HG03045 (cell line): Measurements from ENCODE around the gene LCMT2.
"Not testable (repeated sequence)": the region's sequence is repeated elsewhere in the genome, so short reads cannot be mapped to it uniquely, and the experiment has no call there.

ENCODE experiments used
- ATAC-seq: cut with Tn5 transposase; IDR thresholded peaks from one replicate; pipeline ENCODE4 v1.9.1; 2021; ENCODE audit warnings: mild to moderate bottlenecking, moderate library complexity; ENCODE audit not compliant: unreplicated experiment

Gene LCMT2

DNA sequence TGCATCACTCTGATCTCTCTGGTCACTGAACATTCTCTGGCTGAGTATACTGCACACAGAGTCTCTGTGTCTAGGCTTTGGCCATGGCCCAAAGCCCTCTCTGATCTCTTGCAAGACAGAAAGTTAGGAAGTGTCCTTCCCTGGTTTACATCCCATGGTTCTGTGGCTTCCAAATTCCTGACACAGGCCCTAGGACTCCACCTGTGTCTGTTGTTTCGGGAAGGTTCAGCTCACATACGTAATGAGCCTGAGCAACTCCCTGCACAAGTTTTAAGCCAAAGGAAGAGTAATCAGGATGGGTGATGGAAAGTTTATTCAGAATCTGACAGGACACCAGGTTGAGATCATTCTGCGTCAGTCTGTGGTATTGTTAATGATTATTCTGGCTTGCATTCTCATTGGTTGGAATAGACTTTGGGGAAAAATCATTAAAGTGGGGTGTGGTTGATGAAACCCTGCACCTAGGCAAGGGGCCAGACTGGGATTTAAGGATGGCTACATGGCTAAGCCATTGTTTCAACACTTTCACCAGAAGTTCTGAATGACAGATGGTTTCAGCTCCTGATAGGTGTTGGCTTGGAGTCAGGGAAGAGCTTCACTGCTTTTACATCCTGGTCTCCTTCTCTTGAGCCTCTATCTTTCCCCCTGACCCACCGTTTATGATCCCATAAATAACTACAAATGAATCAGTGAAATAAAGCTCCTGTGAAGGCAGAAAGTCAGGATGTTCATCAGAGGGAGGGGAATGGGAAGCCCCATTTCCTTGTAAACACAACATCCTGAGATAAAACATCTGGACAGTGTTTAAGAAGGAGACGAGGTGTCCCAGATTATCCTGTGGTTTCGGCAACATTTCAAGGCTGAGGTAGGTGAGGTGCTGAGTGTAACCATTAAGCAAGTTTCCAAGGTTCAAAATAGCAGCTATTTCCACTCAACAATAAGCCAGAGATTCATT, 14.1 kb downstream of the LCMT2 start:
- no peak for ATAC-seq

DNA sequence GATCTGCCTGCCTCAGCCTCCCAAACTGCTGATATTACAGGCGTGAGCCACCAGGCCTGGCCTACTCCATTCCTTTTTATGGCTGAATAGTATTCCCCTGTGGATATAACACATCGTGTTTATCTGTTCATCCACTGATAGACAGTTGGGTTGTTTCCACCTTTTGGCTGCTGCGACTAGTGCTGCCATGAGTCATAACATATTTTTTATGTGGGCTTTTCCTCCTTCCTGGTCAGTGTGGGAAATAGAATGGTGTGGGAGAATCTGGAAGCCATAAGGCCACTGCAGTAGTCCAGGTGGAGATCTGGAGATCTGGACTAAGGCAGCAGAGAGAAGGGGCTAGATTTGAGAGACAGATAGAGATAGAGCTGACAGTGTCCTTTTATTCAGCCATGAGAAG, 16.2 kb downstream of the LCMT2 start:
- no peak for ATAC-seq

DNA sequence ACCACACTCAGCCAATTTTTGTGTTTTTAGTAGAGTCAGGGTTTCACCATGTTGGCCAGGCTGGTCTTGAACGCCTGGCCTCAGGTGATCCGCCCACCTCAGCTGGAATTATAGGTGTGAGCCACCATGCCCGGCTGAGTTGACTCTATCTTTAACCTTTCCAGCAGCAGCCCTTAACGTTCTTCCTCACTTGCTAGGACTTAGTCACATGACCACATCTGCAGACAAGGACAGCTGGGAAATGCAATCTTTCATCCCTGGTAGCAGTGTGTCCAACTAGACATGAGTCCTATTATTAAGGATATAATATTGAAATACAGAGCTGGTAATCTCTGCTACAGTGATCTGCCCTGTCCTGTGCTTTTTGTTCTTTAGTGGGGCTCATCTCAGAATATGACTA, 18.0 kb downstream of the LCMT2 start:
- no peak for ATAC-seq

DNA sequence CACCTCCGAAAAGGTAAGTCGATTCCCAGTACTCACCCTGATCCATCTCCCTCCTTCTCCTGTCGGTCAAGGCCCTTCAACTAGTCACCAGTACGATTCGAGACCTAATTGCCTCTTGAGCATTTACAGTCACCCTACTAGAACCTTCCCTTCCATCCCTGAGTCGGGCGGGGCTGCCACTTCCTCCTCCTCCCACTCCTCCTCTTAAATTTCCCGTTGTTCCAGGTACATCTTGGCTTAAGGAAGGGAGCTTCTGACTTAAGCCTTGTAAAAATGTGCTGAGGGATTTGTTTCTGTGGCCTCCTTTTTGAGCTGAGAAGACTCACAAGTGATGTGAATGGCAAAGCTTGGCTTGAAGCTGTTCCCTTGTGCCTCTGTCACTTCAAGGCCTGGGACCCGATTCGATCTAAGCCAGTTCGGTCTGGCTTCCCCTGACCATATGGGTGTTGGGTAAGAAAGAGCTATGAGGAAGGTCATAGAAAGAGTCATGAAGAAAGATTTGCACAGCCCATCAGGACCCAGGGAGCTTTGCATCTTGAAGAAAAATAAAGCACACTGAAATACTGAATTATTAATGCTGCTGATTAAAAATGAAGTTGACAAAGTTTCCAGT, 28.1 kb downstream of the LCMT2 start, which contains the start of gene TGM7:
TSS of gene TGM7 (minus strand) at position 51 of the 613 bp plus-strand sequence.
- ATAC-seq: no peak

DNA sequence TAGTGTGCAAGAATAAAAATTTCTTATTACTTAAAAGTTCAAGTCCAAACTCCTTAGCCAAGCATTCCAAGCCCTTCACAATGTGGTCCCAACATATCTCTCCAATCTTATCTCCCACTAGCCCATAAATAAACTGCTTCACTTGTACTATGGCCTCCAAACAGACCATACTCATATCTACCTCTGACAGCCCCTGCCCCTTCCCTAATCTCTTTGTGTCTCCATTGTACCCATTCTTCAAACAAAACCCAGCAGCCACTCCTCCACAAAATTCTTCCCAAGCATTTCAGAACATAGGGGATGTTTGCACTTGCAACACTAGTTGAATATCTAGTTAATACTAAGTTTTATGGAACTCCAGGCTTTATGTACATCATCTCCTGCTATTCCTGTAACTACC, 30.5 kb downstream of the LCMT2 start:
- no peak for ATAC-seq

DNA sequence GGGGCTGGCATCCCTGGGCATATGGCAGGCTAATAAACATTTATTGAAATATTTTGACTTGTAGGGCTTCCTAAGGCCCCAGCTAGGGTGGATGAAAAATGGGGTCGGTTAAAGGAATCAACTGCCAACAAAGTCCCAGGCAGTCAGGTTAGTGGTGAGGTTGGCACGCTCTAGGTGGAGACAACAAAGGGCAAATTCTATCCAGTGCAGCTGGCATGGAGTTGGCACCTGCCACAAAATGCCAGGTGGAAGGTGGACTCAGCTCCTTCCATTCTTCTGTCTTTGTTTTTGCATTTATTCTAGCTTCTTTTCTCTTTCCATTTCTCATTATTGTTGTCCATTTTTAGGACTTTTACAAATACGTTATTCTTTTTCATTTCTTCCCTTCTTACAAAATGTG, 31.0 kb downstream of the LCMT2 start:
- no peak for ATAC-seq

DNA sequence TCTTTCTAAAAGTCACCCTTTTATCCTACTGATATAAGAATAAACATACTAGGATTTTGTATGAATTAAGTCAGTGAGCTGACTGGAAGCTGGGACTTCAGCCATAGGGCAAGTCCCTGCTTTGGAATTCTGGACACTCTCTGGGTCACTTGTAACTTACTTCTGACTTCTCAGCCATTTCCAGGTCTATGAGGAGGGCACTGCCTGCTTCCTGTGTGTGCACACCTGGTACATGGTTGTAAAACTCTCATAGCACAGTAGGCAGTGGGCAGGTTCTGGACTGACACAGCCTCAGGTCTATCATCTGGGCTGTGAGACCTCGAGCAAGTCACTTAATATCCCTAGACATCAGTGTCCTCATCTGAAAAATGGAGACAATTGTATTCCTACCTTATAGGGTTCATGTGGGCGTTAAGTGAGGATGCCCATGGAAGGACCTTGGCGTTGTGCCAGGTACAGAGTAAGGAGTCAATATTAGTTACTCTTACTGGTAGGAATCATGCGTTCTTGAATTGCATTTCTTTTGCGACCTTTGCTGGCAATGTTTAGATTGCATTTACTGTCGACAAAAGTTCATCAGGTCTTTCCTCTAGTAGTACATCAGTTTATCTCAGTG, 36.2 kb downstream of the LCMT2 start:
- no peak for ATAC-seq

DNA sequence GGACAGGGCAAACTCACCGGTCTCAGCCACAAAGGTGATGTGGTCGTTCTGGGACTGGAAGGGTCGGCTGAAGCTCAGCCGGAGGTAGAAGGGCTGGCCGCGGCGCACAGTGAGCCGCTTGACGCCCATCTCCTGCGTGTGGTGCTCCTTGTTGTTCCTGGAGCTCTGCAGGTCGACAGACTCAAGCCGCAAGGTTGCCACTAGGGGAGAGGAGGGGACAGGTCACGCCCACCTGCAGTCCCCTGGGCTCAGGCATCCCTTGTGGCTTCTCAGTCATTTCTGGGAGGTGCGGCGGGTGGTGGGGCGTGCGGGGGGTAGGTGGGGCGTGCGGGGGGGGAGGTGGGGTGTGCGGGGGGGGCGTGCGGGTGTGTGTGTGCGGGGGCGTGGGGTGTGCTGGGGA, 36.9 kb downstream of the LCMT2 start:
- no peak for ATAC-seq

DNA sequence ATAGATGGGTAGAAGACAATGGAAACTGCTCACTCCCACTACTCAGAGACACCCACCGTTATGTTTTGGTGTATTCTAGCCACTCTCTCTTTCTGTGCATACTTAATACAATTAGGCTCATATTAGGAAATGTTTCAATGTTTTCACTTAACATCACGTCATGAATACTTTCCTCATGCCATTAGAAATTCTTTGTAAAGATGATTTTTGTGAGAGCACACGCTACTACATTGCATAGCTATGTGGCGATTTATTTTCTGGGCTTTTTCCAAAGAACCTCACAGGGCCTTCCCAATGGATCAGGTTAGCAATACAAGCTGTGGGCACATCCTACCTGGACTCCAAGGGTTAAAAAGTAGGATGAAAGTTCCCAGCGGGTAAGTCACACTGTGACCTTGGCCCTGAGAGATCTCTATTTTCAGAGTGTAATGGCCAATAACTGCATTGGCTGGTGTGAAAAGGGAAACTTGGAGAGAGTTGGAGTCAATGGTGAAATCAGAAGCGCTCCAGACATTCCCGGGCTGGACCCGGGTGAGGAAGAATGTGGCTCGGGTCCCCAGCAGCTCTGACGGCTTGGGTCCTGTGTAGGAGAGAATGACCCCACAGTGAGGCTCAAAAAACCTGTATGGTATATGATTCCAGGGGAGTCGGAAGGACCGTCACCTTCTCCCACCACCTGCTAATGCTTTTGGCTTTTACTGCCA, 37.8 kb downstream of the LCMT2 start:
- ATAC-seq: no peak

DNA sequence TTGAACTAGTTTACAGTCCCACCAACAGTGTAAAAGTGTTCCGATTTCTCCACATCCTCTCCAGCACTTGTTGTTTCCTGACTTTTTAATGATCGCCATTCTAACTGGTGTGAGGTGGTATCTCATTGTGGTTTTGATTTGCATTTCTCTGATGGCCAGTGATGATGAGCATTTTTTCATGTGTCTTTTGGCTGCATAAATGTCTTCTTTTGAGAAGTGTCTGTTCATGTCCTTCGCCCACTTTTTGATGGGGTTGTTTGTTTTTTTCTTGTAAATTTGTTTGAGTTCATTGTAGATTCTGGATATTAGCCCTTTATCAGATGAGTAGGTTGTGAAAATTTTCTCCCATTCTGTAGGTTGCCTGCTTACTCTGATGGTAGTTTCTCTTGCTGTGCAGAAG, 40.7 kb downstream of the LCMT2 start:
- ATAC-seq: not testable (repeated sequence)

DNA sequence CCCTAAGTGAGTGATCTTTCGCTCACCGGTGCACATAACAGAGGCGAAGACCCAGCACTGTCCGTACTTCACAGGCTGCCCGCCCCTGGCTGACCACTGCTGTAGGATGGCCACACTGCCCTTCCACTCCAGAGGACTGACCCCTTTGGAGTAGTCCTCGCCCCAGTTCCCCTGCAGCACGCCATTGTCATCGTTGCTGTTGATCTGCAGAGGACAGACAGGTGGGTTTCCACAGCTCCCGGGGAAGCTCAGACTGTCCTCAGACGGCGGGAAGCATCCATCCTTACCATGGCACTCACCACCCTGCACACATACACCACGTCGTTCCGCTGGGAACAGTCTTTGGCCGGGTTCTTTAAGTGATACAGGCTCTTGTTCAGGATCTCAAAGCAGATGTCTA, 43.1 kb downstream of the LCMT2 start:
- ATAC-seq: no peak

DNA sequence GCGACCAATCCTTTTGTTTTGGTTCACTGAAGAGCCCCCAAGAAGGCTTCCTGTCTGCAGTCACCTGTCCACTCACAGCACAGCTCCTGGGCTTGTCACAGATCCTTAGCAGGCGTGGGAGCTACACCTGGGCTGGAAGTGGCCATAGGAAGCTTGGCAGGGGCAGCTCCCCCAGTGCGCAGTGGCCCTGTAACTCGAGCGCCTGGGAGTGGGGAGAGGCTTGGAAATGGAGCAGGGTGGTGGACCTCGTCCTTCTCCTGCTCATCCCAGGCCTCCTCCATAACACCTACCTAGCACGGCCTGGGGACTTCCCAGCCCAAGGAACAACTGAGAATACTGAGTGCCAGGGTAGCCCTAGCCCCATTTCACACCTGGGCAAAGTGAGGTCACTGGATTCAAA, 44.3 kb downstream of the LCMT2 start:
- no peak for ATAC-seq

DNA sequence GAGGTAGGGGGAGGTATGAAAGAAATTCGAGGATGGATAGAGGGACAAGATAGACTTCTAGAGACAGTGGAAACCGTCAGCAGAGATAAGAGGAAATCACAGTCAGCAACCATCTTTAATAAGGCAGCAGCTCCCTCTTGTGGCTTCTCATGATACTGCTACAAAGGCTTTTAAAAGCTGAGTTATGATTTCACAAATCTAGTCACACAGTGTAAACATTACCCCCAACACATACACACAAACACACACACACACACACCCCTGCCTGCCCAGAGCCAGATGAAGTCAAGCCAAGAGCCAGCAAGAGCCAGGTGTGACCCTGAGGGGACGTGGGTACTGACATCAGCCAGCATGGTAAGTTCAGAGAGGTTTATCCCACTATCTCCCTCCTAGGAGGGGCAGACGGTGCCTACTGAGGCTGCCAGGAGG, 44.8 kb downstream of the LCMT2 start:
- ATAC-seq: no peak

DNA sequence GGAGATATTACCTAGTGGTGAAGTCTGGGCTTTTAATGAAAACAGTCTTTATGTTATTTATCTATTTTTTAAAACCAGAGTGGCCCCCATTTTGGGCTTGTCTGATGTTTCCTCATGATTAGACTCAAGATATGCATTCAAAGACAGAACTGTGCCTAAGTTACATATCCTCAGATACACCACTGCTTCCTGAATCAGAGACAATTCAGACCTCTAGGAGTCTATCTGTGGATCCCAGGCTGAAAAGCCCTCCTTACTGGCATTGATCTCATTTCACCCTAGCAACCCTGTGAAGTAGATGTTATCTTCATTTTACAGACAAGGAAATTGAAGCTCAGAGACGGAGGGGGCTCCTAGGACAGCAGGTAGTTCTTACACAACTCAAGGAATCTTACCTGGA, 46.8 kb downstream of the LCMT2 start:
- no peak for ATAC-seq

DNA sequence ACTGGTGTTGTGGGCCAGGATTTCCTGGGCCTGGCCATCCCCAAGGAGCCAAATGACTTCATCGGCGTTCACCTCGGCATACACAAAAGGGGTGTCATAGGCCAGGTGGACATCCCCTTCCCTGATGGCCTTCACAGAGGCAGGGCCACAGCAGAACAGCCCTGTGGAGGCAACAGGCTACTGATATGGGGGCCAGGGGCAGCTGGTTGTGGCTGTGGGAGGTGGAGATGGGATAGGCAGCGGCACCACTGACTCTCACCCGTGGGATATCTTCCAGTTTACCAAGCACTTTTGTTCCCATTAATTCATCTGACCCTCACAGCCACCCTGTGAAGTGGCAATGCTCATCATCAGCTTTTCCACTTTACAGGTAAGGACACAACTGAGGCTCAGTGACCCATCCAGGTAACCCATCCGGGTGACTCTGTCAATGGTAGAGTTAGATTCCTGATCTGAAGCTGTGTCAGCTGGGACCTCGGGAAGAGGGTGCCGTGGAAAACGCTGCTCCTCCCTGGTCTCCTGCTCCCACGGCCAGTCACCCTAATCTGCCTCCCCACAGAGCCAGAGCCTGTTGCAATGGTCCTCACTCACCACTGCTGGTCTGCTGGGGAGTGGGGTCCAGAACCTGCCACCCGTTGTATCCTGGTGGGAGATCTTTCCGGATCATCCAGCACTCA, 48.3 kb downstream of the LCMT2 start:
- no peak for ATAC-seq

DNA sequence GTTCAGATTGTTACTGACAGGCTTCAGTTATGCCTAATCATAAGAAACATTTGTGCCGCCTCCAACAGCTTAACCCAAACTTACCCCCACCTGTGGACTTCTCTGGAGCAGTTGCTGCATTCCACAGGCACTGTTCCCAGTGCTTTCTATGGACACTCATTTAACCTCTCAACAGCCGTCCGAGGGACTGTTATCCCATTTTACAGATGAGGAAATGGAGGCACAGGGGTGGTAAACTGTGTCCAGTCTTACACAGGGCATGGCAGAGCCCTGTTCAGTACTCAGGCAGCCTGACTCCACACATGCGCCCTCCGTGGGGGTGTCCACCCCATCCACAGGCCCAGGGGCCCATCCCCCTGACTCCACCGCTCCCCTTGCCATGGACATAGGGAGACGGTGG, 49.4 kb downstream of the LCMT2 start:
- ATAC-seq: no peak

DNA sequence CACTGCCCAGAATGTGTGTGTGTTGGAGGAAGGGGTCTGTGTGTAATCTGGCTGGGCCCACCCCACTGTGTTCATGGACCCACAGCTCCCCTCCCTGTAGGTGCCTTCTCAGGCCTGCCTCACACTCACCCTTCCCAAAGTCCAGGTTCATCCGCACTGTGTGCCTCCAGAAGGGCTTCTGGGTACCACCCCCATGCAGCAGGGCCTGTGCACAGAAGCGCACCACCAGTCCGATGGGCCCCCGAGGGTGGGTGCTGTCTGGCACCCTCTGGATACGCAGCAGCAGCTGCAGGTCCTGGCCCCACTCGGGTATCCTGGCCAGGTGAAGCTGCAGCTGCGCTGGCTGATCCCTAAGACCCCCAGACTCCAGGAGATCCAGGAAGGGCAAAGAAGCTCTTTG, 50.9 kb downstream of the LCMT2 start:
- no peak for ATAC-seq

DNA sequence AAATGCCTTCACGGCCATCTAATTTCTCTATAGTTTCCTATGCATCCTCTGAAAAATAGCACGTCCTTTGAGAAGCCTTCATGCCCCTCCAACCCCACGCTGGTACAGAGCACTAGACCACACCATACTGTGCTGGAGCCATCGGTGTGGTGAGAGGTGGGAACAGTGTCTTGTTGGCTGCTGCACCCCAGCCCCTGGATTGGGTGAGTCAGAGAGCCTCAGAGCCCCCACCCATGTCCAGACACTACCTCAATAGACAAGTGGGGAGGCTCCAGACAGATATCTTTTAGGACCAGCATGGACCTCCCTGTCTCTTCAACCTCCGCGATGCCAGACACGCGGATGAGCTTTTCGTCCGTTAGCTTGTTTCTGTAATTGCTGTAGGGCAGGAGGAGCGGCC, 51.5 kb downstream of the LCMT2 start:
- no peak for ATAC-seq

DNA sequence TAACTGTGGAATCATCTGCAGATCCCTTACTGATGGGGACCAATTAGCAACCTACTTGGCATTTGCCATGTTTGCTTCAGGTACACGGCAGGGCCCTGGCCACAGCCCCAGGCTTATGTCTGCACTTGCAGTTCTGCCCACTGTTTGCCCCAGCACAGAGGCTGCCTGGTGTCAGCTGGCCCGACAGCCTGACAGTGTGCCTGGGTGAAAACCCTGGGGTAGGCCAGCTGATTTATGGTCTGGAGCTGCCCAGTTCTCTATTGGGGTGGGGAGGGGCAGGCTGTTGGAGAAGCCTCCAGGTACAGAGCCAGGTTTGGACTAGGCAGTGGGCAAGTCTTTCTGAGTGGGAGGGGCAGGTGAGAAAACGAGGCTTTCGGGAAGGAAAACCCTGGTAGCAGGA, 52.5 kb downstream of the LCMT2 start:
- ATAC-seq: no peak

DNA sequence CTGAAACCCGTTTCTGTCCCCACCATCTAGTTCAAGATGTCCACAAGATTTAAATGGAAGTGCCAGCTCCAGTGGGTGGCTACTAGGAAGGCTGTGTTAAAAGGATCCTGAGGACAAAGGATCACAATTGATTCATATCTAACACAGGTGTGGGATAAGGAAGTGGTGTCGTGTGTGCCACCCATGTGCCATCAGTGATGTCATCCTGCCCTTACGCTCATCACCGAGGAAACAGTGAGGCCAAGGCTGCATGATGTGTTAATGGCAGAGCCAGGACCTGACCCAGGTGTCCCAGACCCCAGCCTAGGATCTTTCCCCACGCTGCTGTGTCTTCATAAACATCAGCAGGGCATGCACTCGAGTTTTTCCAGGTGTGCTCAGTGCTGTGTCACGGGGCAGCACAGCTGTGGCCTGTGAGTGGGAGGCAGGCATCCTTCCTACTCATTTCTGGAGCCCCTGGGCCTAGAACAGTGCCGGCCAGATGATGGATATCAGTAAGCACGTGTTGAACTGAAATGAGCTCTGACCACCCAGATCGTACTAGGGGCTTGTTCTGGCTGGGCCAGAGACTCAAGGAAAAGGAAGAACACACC, 53.0 kb downstream of the LCMT2 start:
- no peak for ATAC-seq
